NCI-H526 treated with DMSO at 0.1 percent for 48 hours (cell line): Measurements from ENCODE around the gene CDC5L.
"Not testable (repeated sequence)": the region's sequence is repeated elsewhere in the genome, so short reads cannot be mapped to it uniquely, and the experiment has no call there.

Experiments
- DNase-seq: peaks from one replicate; lab custom pipeline; 2025; lab: John Stamatoyannopoulos, UW

Gene CDC5L

GRCh38 chr6:44415873-44416502 is 28.5 kb downstream of the CDC5L start:
- no peak for DNase-seq

- no peak for DNase-seq
These were observed 35.0 kb downstream of the CDC5L start for GRCh38 chr6:44422531-44422930.

GRCh38 chr6:44423306-44423705 is 35.8 kb downstream of the CDC5L start:
- DNase-seq: no peak

GRCh38 chr6:44425951-44426350 is 38.4 kb downstream of the CDC5L start:
- DNase-seq: no peak

GRCh38 chr6:44428682-44429081 is 41.2 kb downstream of the CDC5L start:
- no peak for DNase-seq

- DNase-seq: no peak
These were observed 42.8 kb downstream of the CDC5L start for GRCh38 chr6:44430326-44430725.

- peak; percentile 29 for DNase-seq
These were observed 43.7 kb downstream of the CDC5L start for GRCh38 chr6:44431118-44431725.

GRCh38 chr6:44432227-44432626 is 44.7 kb downstream of the CDC5L start:
- DNase-seq: no peak

- no peak for DNase-seq
These were observed 45.2 kb downstream of the CDC5L start for GRCh38 chr6:44432726-44433125.

- DNase-seq: no peak
These were observed 48.0 kb downstream of the CDC5L start for GRCh38 chr6:44435500-44435899.

GRCh38 chr6:44438827-44439226 is 51.3 kb downstream of the CDC5L start:
- DNase-seq: no peak

GRCh38 chr6:44439270-44440045 is 52.0 kb downstream of the CDC5L start:
- no peak for DNase-seq

- peak; percentile 98 for DNase-seq
These were observed 53.8 kb downstream of the CDC5L start for GRCh38 chr6:44441091-44441855.

- peak; percentile 35 for DNase-seq
These were observed 54.7 kb downstream of the CDC5L start for GRCh38 chr6:44442236-44442635.

GRCh38 chr6:44442833-44443444 is 55.4 kb downstream of the CDC5L start:
- no peak for DNase-seq

GRCh38 chr6:44444853-44445252 is 57.3 kb downstream of the CDC5L start:
- no peak for DNase-seq

GRCh38 chr6:44446626-44447300 is 59.3 kb downstream of the CDC5L start:
- DNase-seq: peak; percentile 56

GRCh38 chr6:44449181-44449580 is 61.7 kb downstream of the CDC5L start:
- DNase-seq: not testable (repeated sequence)

- no peak for DNase-seq
These were observed 64.5 kb downstream of the CDC5L start for GRCh38 chr6:44451803-44452695.

- DNase-seq: no peak
These were observed 65.2 kb downstream of the CDC5L start for GRCh38 chr6:44452725-44453124.
